COR-L47 (cell line): ENCODE results near the gene CROCC2.
A peak's percentile ranks its signal among the peaks of the same experiment; 100 is the strongest.

Experiments
- DNase-seq: peaks from one replicate; lab custom pipeline; 2025; lab: John Stamatoyannopoulos, UW

CROCC2 gene

GRCh38 chr2:240933966-240934700 lies 28.0 kb downstream of the CROCC2 start:
- DNase-seq = no peak

GRCh38 chr2:240934701-240935102 lies 28.6 kb downstream of the CROCC2 start:
- DNase-seq = no peak

GRCh38 chr2:240935103-240935876 lies 29.2 kb downstream of the CROCC2 start:
- no peak for DNase-seq

GRCh38 chr2:240936106-240936505 lies 30.0 kb downstream of the CROCC2 start:
- no peak for DNase-seq

GRCh38 chr2:240946046-240946445 lies 39.9 kb downstream of the CROCC2 start:
- no peak for DNase-seq

GRCh38 chr2:240946654-240947053 lies 40.5 kb downstream of the CROCC2 start:
- no peak for DNase-seq

- DNase-seq = no peak
Observed at GRCh38 chr2:240947176-240947575, 41.0 kb downstream of the CROCC2 start.

GRCh38 chr2:240947607-240948006 lies 41.5 kb downstream of the CROCC2 start:
- DNase-seq = no peak

GRCh38 chr2:240948086-240948485 lies 42.0 kb downstream of the CROCC2 start:
- no peak for DNase-seq

GRCh38 chr2:240948905-240949790 lies 43.0 kb downstream of the CROCC2 start:
- peak; percentile 33 for DNase-seq

- DNase-seq = no peak
Observed at GRCh38 chr2:240949791-240950705, 43.9 kb downstream of the CROCC2 start.

- no peak for DNase-seq
Observed at GRCh38 chr2:240951045-240951594, 45.0 kb downstream of the CROCC2 start.

GRCh38 chr2:240952496-240953246 lies 46.5 kb downstream of the CROCC2 start:
- no peak for DNase-seq

GRCh38 chr2:240953426-240954410 lies 47.6 kb downstream of the CROCC2 start:
- no peak for DNase-seq

GRCh38 chr2:240954436-240955305 lies 48.5 kb downstream of the CROCC2 start:
- DNase-seq = no peak

GRCh38 chr2:240955306-240956170 lies 49.4 kb downstream of the CROCC2 start:
- DNase-seq = no peak
